ENCODE measurements around the gene USP27X.

The USP27X gene

GRCh38 chrX:49878834-49879655 is at the start of gene USP27X:
Gene USP27X (plus strand): TSS chrX:49879484. CDS start chrX:49880308, 824 bp downstream.
- peak within 1 kb of the TSS; percentile 49 for H3K4me3 ChIP-seq (ENCODE audit: low read length)
- DNase-seq (ENCODE audit: low read depth): peak; percentile 78
- TF ChIP-seq CTCF (IDR thresholded peaks at IDR 0.05; ENCODE audit: insufficient read depth, low read depth, low read length, missing control alignments): peak; percentile 40

GRCh38 chrX:49838374-49838773 is 40.9 kb upstream of the USP27X start:
- peak; percentile 56 for TF ChIP-seq CTCF (IDR thresholded peaks at IDR 0.05; ENCODE audit: insufficient read depth, low read depth, low read length, missing control alignments)
- H3K4me3 ChIP-seq (ENCODE audit: low read length): no peak overlapping the region
- peak; percentile 23 for DNase-seq (ENCODE audit: low read depth)

- DNase-seq (ENCODE audit: low read depth): peak; percentile 57
- H3K4me3 ChIP-seq (ENCODE audit: low read length): no peak overlapping the region
- peak; percentile 32 for TF ChIP-seq CTCF (IDR thresholded peaks at IDR 0.05; ENCODE audit: insufficient read depth, low read depth, low read length, missing control alignments)
Measured at GRCh38 chrX:49840679-49841078, 38.6 kb upstream of the USP27X start.

- no peak overlapping the region for H3K4me3 ChIP-seq (ENCODE audit: low read length)
- no peak for DNase-seq (ENCODE audit: low read depth)
- no peak for TF ChIP-seq CTCF (IDR thresholded peaks at IDR 0.05; ENCODE audit: insufficient read depth, low read depth, low read length, missing control alignments)
Measured at GRCh38 chrX:49842621-49843020, 36.7 kb upstream of the USP27X start.

GRCh38 chrX:49844611-49845010 is 34.7 kb upstream of the USP27X start:
- DNase-seq (ENCODE audit: low read depth): no peak
- H3K4me3 ChIP-seq (ENCODE audit: low read length): no peak overlapping the region
- no peak for TF ChIP-seq CTCF (IDR thresholded peaks at IDR 0.05; ENCODE audit: insufficient read depth, low read depth, low read length, missing control alignments)

GRCh38 chrX:49845701-49846403 is 33.4 kb upstream of the USP27X start:
- no peak overlapping the region for H3K4me3 ChIP-seq (ENCODE audit: low read length)
- no peak for DNase-seq (ENCODE audit: low read depth)
- no peak for TF ChIP-seq CTCF (IDR thresholded peaks at IDR 0.05; ENCODE audit: insufficient read depth, low read depth, low read length, missing control alignments)
